GM12878 (cell line): Measurements from ENCODE around the gene GALNT18.

Experiments used
- CBX3 ChIP-seq: fragments of 200-600 bp; sonication (generic); IDR thresholded peaks from 2 replicates; pipeline ENCODE4 v1.6.1; 2016; ENCODE audit warnings: low read depth, borderline replicate concordance
- CTCF ChIP-seq, 3 experiments: IDR thresholded peaks in 2 of 3; conservative IDR thresholded peaks in 1 of 3; 2 replicates each; pipeline ENCODE4 v1.5.1; 2011; ENCODE audit warnings: low read depth in 3 of 3, low read length in 3 of 3, mild to moderate bottlenecking in 3 of 3, control low read depth in 2 of 3, moderate library complexity in 2 of 3, inconsistent platforms in 1 of 3, mixed read lengths in 1 of 3; ENCODE audit not compliant: control insufficient read depth in 2 of 3, insufficient read depth in 1 of 3; ENCODE audit errors: extremely low read depth in 1 of 3
- EP300 ChIP-seq, 2 experiments: fragments of 150-350 bp in 1 of 2; IDR thresholded peaks; 2 replicates each; pipeline ENCODE4 v1.6.1; 2011 to 2012; ENCODE audit warnings: low read depth in 2 of 2, low read length in 2 of 2, borderline replicate concordance in 1 of 2, improper control_type of control experiment in 1 of 2, inconsistent platforms in 1 of 2; ENCODE audit not compliant: control insufficient read depth in 1 of 2
- HDAC6 ChIP-seq: fragments of 200-600 bp; sonication (generic); IDR thresholded peaks from one replicate; pipeline ENCODE4 v1.8.0; 2017; ENCODE audit warnings: antibody characterized with exemption; ENCODE audit not compliant: unreplicated experiment
- POLR2A ChIP-seq: IDR thresholded peaks from 2 replicates; pipeline ENCODE4 v1.6.1; 2011; ENCODE audit warnings: low read depth, mild to moderate bottlenecking, low read length
- POLR2AphosphoS2 ChIP-seq: IDR thresholded peaks from 2 replicates; pipeline ENCODE4 v1.6.1; 2011; ENCODE audit warnings: low read depth, mild to moderate bottlenecking, low read length, improper control_type of control experiment, moderate library complexity
- POLR2AphosphoS5 ChIP-seq: IDR thresholded peaks from 2 replicates; pipeline ENCODE4 v1.6.1; 2011; ENCODE audit warnings: mild to moderate bottlenecking, low read length, inconsistent platforms
- YY1 ChIP-seq: IDR thresholded peaks from 2 replicates; pipeline ENCODE4 v1.6.1; 2011; ENCODE audit warnings: low read depth, mild to moderate bottlenecking, low read length
- ZNF24 ChIP-seq: fragments of 450-650 bp; IDR thresholded peaks from 2 replicates; pipeline ENCODE4 v1.6.1; 2017; ENCODE audit warnings: antibody characterized with exemption, mild to moderate bottlenecking
- TF ChIP-seq, protein P1 (sequence below): fragments of 450-650 bp; formaldehyde crosslinking; IDR thresholded peaks from 2 replicates; pipeline ENCODE4 v1.4.0; 2020; ENCODE audit warnings: mild to moderate bottlenecking, moderate library complexity

DNA sequence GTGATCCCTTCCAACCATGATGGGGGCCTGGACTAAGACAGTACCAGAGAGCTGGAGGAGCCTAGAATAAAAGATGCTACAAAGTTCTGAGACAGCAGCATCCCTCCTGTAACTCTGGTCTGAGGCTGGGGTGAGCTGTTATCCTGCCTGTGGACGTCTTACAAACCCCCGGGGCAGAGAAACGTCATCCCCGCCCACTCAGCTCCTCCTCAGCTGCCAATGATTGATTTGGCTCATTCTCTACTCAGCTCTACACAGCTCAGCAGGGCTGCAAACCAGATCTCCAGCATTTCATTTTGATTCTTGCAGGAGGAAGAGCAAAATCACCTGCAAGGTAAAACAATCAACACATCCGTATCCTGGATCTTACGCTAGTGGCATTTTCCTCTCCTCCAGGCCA lies 324.2 kb downstream of the GALNT18 start:
- TF ChIP-seq CBX3 = no peak
- TF ChIP-seq YY1 = no peak
- no peak for TF ChIP-seq ZNF24
- TF ChIP-seq POLR2AphosphoS2 = no peak
- no peak for TF ChIP-seq HDAC6
- no peak for TF ChIP-seq POLR2A
- no peak for TF ChIP-seq CTCF (IDR thresholded peaks at IDR 0.05 in 2 of 3, conservative IDR thresholded peaks at IDR 0.05 in 1 of 3; ENCODE audit: control insufficient read depth in 2 of 3, extremely low read depth in 1 of 3, insufficient read depth in 1 of 3, low read depth in 3 of 3, low read length in 3 of 3)
- no peak for TF ChIP-seq POLR2AphosphoS5
- TF ChIP-seq EP300 (IDR thresholded peaks at IDR 0.05; ENCODE audit: borderline replicate concordance in 1 of 2, control insufficient read depth in 1 of 2, low read depth in 2 of 2, low read length in 2 of 2) = no peak
- TF ChIP-seq, protein P1, sequence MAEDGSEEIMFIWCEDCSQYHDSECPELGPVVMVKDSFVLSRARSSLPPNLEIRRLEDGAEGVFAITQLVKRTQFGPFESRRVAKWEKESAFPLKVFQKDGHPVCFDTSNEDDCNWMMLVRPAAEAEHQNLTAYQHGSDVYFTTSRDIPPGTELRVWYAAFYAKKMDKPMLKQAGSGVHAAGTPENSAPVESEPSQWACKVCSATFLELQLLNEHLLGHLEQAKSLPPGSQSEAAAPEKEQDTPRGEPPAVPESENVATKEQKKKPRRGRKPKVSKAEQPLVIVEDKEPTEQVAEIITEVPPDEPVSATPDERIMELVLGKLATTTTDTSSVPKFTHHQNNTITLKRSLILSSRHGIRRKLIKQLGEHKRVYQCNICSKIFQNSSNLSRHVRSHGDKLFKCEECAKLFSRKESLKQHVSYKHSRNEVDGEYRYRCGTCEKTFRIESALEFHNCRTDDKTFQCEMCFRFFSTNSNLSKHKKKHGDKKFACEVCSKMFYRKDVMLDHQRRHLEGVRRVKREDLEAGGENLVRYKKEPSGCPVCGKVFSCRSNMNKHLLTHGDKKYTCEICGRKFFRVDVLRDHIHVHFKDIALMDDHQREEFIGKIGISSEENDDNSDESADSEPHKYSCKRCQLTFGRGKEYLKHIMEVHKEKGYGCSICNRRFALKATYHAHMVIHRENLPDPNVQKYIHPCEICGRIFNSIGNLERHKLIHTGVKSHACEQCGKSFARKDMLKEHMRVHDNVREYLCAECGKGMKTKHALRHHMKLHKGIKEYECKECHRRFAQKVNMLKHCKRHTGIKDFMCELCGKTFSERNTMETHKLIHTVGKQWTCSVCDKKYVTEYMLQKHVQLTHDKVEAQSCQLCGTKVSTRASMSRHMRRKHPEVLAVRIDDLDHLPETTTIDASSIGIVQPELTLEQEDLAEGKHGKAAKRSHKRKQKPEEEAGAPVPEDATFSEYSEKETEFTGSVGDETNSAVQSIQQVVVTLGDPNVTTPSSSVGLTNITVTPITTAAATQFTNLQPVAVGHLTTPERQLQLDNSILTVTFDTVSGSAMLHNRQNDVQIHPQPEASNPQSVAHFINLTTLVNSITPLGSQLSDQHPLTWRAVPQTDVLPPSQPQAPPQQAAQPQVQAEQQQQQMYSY (CRISPR knock-in tag) = no peak
